Esophagus muscularis mucosa (tissue), 4 donors: Measurements from ENCODE around the gene RCE1. TPM values are rescaled to one million over a fixed set of nuclear protein-coding genes. Genes with fewer than 3 reads are reported as not detected.

Experiments used
- DNase-seq: peaks from one replicate; pipeline ENCODE4 v3.0.0-alpha.2; 2017; ENCODE audit errors: extremely low spot score
- H3K27ac ChIP-seq, 4 donors: fragments of 200-600 bp; sonication (generic); replicated peaks in 1 of 4; 1 replicate in 3 of 4; 2 replicates in 1 of 4; pipeline ENCODE4 v1.5.1; 2016 to 2019; ENCODE audit warnings: mild to moderate bottlenecking in 1 of 4
- H3K27me3 ChIP-seq, 4 donors: fragments of 200-600 bp; sonication (generic); one replicate each; pipeline versions ENCODE4 v1.5.1 to v1.6.0; 2016 to 2019
- H3K36me3 ChIP-seq, 4 donors: fragments of 200-600 bp; sonication (generic); one replicate each; pipeline ENCODE4 v1.5.1; 2016 to 2019
- H3K4me1 ChIP-seq, 4 donors: fragments of 200-600 bp; sonication (generic); one replicate each; pipeline ENCODE4 v1.5.1; 2016 to 2019
- H3K4me3 ChIP-seq, 4 donors: fragments of 200-600 bp; sonication (generic); 1 replicate in 2 of 4; 2 replicates in 2 of 4; pipeline ENCODE4 v1.5.1; 2016 to 2019; ENCODE audit warnings: mild to moderate bottlenecking in 4 of 4, moderate library complexity in 1 of 4
- H3K9me3 ChIP-seq, 4 donors: fragments of 200-600 bp; sonication (generic); 1 replicate in 3 of 4; 2 replicates in 1 of 4; pipeline ENCODE4 v1.5.1; 2016 to 2019
- CTCF ChIP-seq, 3 experiments: fragments of 200-600 bp in 2 of 3; fragments of 450-650 bp in 1 of 3; sonication (generic) in 2 of 3; IDR thresholded peaks; one replicate each; pipeline ENCODE4 v1.5.1; 2017 to 2019; ENCODE audit warnings: antibody characterized with exemption in 3 of 3, mild to moderate bottlenecking in 2 of 3, moderate library complexity in 1 of 3
- EP300 ChIP-seq: sonication (generic); formaldehyde crosslinking; IDR thresholded peaks from one replicate; pipeline ENCODE4 v1.6.1; 2017; ENCODE audit warnings: antibody characterized with exemption
- POLR2A ChIP-seq: fragments of 450-650 bp; IDR thresholded peaks from one replicate; pipeline ENCODE4 v1.6.1; 2017; ENCODE audit warnings: antibody characterized with exemption, moderate library complexity, mild to moderate bottlenecking, low read depth
- POLR2AphosphoS5 ChIP-seq, 2 donors: sonication (generic); formaldehyde crosslinking; IDR thresholded peaks; one replicate each; pipeline ENCODE4 v1.6.1; 2017; ENCODE audit warnings: antibody characterized with exemption in 2 of 2
- WGBS: methylation state at CpG from one replicate; pipeline ENCODE4 v1.1.5; 2018; 5-methylcytosine and 5-hydroxymethylcytosine counted together
- intact Hi-C: fragments of 100-400 bp; cut with DNase I; formaldehyde crosslinking; loops from one replicate; pipeline ENCODE4 v1.15.1; 2023
- total RNA-seq, 4 donors: library from RNA; depleted of rRNA; stranded (reverse); fragments of >200 nt; gene quantifications; one replicate each; pipeline versions ENCODE4 v1.1.0 to v1.2.1, GENCODE V29; 2016

RCE1 gene
- total RNA-seq, 4 donors from 2014 or later = 8.7 to 18.2 (median 13.0) TPM

- H3K4me1 ChIP-seq = peaks cover 0 to 32% (median 24%) of the 10 kb centered on the region in 4 donors
- DNase-seq = no peak
- H3K27ac ChIP-seq = no peak overlapping the region
- 86% methylated on average over 9 of the region's 9 CpGs for WGBS
- TF ChIP-seq CTCF (IDR thresholded peaks at IDR 0.05) (no peak), POLR2AphosphoS5 (IDR thresholded peaks at IDR 0.05) (no peak), EP300 (no peak), POLR2A (no peak)
- no peaks in the 10 kb centered on the region for H3K27me3 ChIP-seq
- no peaks in the 10 kb centered on the region for H3K9me3 ChIP-seq
- H3K4me3 ChIP-seq = no peak overlapping the region
- intact Hi-C loops = no loop called here
- no peaks in the 10 kb centered on the region for H3K36me3 ChIP-seq
Measured at GRCh38 chr11:66877588-66878385, 34.5 kb downstream of the RCE1 start.

- Histone ChIP-seq H3K27me3 (no peaks in the 10 kb centered on the region), H3K4me1 (peaks cover 0 to 39% (median 31%) of the 10 kb centered on the region in 4 donors), H3K9me3 (no peaks in the 10 kb centered on the region), H3K36me3 (no peaks in the 10 kb centered on the region), H3K4me3 (no peak overlapping the region), H3K27ac (no peak overlapping the region)
- TF ChIP-seq POLR2A (no peak), POLR2AphosphoS5 (IDR thresholded peaks at IDR 0.05) (no peak), CTCF (IDR thresholded peaks at IDR 0.05) (no peak), EP300 (no peak)
- intact Hi-C loops = no loop called here
- 42% methylated on average over 12 of the region's 12 CpGs for WGBS
- DNase-seq = no peak
Measured at GRCh38 chr11:66878474-66878873, 35.2 kb downstream of the RCE1 start.

GRCh38 chr11:66879000-66879399 is 35.8 kb downstream of the RCE1 start:
- no peaks in the 10 kb centered on the region for H3K36me3 ChIP-seq
- H3K27ac ChIP-seq = no peak overlapping the region
- no peak for TF ChIP-seq EP300
- TF ChIP-seq CTCF (IDR thresholded peaks at IDR 0.05) = no peak
- TF ChIP-seq POLR2A = no peak
- TF ChIP-seq POLR2AphosphoS5 (IDR thresholded peaks at IDR 0.05) = no peak
- intact Hi-C loops = no loop called here
- H3K27me3 ChIP-seq = no peaks in the 10 kb centered on the region
- no peak for DNase-seq
- no peaks in the 10 kb centered on the region for H3K9me3 ChIP-seq
- WGBS = 95% methylated on average over 3 of the region's 7 CpGs
- H3K4me3 ChIP-seq = no peak overlapping the region
- peaks cover 0 to 43% (median 33%) of the 10 kb centered on the region in 4 donors for H3K4me1 ChIP-seq

- Histone ChIP-seq H3K27ac (no peak overlapping the region), H3K9me3 (no peaks in the 10 kb centered on the region), H3K4me3 (no peak overlapping the region), H3K36me3 (no peaks in the 10 kb centered on the region), H3K27me3 (no peaks in the 10 kb centered on the region), H3K4me1 (peaks cover 0 to 43% (median 33%) of the 10 kb centered on the region in 4 donors)
- TF ChIP-seq POLR2AphosphoS5 (IDR thresholded peaks at IDR 0.05) (no peak), POLR2A (no peak), EP300 (no peak), CTCF (IDR thresholded peaks at IDR 0.05) (no peak)
- intact Hi-C loops = no loop called here
- WGBS = 93% methylated on average over 9 of the region's 9 CpGs
- DNase-seq = no peak
Measured at GRCh38 chr11:66879583-66879982, 36.3 kb downstream of the RCE1 start.
